Choroid plexus epithelial cell (primary cell): ENCODE results near the gene FRMD4A.

Source experiments
- DNase-seq: peaks from one replicate; pipeline ENCODE4 v3.0.0-alpha.2; 2010; ENCODE audit warnings: low read depth
- H3K4me3 ChIP-seq: 2 replicates; pipeline ENCODE4 v1.5.1; 2011; ENCODE audit warnings: low read depth, mild to moderate bottlenecking, control low read depth, low read length, moderate library complexity
- TF ChIP-seq, protein P1 (sequence below): conservative IDR thresholded peaks from 2 replicates; pipeline ENCODE4 v1.5.1; 2011; ENCODE audit warnings: low read depth, mild to moderate bottlenecking, control low read depth, inconsistent platforms, low read length, moderate library complexity

FRMD4A gene

DNA sequence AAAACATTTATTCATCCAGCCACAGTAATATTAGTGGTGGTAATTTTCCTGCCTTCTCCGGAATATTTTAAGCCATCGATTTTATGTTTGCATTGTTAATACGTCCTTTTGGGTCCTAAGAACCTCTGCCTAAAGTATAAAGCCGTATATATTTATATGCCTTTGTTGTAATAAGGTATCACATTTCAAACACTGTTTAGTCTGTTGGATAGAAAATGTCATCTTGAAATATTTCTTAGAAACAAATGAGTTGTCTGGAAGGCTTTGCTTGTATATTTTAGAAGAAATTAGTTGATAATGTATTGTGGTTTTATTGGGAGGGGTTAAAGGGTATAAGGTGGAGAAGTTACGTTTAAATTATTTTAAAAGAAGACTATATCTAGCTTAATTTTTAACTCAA is 732.8 kb downstream of the FRMD4A start:
- no peak overlapping the region for H3K4me3 ChIP-seq
- no peak for DNase-seq
- TF ChIP-seq, protein P1, sequence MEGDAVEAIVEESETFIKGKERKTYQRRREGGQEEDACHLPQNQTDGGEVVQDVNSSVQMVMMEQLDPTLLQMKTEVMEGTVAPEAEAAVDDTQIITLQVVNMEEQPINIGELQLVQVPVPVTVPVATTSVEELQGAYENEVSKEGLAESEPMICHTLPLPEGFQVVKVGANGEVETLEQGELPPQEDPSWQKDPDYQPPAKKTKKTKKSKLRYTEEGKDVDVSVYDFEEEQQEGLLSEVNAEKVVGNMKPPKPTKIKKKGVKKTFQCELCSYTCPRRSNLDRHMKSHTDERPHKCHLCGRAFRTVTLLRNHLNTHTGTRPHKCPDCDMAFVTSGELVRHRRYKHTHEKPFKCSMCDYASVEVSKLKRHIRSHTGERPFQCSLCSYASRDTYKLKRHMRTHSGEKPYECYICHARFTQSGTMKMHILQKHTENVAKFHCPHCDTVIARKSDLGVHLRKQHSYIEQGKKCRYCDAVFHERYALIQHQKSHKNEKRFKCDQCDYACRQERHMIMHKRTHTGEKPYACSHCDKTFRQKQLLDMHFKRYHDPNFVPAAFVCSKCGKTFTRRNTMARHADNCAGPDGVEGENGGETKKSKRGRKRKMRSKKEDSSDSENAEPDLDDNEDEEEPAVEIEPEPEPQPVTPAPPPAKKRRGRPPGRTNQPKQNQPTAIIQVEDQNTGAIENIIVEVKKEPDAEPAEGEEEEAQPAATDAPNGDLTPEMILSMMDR, result no peak

DNA sequence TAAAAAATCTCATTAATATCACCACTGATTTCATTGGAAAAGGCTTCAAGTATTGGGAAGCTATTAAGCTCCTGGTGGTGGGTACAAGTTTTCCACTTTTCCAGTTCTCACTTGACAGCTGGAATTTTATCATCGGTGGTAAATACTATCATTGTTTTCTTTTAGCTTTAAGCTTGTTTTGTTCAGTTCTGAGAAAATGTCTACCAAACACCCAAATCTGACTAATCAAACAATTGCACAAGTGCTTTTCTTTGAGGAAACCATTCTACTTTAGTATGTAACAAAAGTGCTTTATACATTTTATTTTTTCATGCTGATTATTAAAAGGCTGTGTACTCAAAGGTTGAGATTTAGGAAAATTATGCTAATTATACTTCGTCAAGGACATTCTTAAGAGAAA is 736.1 kb downstream of the FRMD4A start:
- TF ChIP-seq, protein P1, result no peak
- H3K4me3 ChIP-seq, result no peak overlapping the region
- no peak for DNase-seq
